NCI-H446 (cell line): ENCODE results near the gene ACO1.

Source experiments
- DNase-seq, 2 experiments: peaks; one replicate each; lab custom pipeline; 2025; lab: John Stamatoyannopoulos, UW

The ACO1 gene

DNA sequence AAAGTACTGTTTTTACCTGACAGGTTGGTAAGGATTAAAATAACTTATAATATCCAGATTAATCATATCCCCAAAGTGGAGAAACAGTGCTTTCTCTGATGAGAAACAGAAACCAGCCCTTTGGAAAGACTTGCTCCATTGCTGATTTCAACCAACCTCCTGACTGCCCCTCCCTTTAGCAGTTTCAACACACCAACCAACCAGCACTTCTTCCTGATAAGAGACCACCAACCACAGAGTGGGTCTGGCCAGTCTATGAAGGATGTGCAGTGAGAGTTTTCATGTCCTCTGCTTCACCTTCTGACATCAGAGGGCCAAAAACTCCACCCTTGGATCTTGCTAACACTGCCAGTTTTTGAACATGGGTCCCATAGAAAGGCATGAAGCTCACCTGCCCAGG, 113.5 kb downstream of the ACO1 start:
- no peak for DNase-seq

DNA sequence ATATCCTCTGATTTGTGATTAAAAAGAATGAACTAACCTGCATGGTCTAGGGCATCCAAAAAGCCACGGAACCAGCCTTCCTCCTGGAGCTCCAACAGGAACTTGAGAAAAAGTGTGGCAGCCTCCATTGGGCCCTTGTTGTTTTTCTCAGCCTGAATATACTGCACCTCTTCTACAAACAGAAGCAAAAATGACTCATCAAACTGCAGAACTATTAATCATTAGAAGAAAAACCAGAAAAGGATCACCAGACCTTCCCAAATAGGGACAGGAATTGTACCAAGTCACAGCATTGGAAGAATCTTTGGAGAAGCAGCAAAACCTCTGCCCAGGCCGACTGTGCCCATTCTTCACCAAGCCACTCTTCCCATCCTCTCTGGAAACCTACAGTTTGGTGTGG, 116.3 kb downstream of the ACO1 start:
- DNase-seq, result no peak

DNA sequence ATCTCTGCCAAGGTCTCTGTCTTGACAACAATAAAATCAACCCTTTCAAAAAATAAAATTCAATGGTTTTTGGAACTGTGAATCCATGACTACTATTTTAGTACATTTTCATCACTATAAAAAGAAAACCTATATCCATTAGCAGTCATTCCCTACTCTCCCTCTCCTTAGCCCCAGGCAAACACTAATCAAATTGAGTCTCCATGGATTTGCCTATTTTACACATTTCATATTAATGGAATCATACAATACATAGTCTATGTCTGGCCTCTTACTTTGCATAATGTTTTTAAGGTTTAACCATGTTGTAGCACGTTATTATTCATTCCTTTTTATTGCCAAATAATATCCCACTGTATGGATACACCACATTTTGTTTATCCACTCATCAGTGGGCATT, 117.4 kb downstream of the ACO1 start:
- DNase-seq, result no peak

DNA sequence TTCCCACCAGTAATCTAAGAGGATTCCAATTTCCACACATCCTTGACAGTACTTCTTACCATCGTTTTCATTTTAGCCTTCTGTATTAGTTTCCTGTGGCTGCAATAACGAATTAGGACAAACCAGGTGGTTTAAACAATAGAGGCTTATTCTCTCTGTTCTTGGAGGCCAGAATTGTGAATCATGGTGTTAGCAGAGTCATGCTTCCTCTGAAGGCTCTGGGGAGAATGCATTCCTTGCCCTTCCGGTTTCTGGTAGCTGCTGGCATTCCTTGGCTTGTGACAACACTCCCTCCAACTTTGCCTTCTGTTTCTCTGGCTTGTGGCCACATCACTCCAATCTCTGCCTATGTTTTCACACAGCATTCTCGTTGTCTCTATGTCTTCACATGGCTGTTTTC, 118.0 kb downstream of the ACO1 start:
- DNase-seq, result peak; percentile 34 to 56

DNA sequence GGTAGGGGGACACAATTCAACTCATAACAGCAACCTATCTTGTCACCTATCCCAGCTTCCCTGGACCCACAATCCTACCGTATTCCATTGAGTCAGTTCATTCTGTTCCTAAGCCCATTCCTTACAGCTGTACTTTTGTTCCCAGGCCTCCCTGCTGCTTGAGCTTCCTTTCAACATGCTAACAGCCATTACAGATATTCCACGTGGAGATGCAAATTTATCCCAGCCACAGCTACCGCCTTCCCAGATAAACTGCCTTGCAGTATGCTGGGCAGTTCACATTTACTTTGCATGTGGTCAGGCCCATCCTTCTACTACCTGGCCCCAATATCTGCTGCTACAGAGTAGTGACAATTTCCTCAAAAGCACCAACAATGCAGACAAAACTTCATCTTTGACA, 118.6 kb downstream of the ACO1 start:
- no peak for DNase-seq
